Ovary (tissue), 9 donors: ENCODE results near the gene IGDCC3. TPM values are rescaled to one million over a fixed set of nuclear protein-coding genes. Genes with fewer than 3 reads are reported as not detected.
"Not testable (repeated sequence)": the region's sequence is repeated elsewhere in the genome, so short reads cannot be mapped to it uniquely, and the experiment has no call there.

Experiments
- DNase-seq, 5 donors: peaks; one replicate each; pipeline ENCODE4 v3.0.0-alpha.2; 2019 to 2020
- H3K27ac ChIP-seq, 2 donors: fragments of 200-600 bp; one replicate each; pipeline versions ENCODE4 v1.5.1 to v1.8.0; 2019 to 2022
- H3K27me3 ChIP-seq: fragments of 200-600 bp; one replicate; pipeline ENCODE4 v1.8.0; 2022
- H3K36me3 ChIP-seq: fragments of 200-600 bp; sonication (generic); one replicate; pipeline ENCODE4 v1.5.1; 2019
- H3K4me1 ChIP-seq: one replicate; pipeline ENCODE4 v1.8.1; 2013; ENCODE audit warnings: mild to moderate bottlenecking, moderate library complexity; ENCODE audit not compliant: insufficient read depth
- H3K4me3 ChIP-seq: fragments of 200-600 bp; sonication (generic); one replicate; pipeline ENCODE4 v1.5.1; 2017
- H3K9me3 ChIP-seq, 2 donors: fragments of 200-600 bp in 1 of 2; sonication (generic) in 1 of 2; one replicate each; pipeline versions ENCODE4 v1.5.1 to v1.8.1; 2013 to 2019; ENCODE audit warnings: mild to moderate bottlenecking in 1 of 2, moderate library complexity in 1 of 2
- EP300 ChIP-seq: sonication (generic); formaldehyde crosslinking; IDR thresholded peaks from one replicate; pipeline ENCODE4 v1.6.1; 2017; ENCODE audit warnings: antibody characterized with exemption
- POLR2A ChIP-seq: fragments of 450-650 bp; IDR thresholded peaks from one replicate; pipeline ENCODE4 v1.6.1; 2017; ENCODE audit warnings: antibody characterized with exemption, mild to moderate bottlenecking, moderate library complexity
- WGBS, 3 donors: extraction: QIAGEN DNeasy Blood & Tissue Kit in 1 of 3; methylation state at CpG; one replicate each; pipeline versions ENCODE4 v1.1.5 to v1.1.7; 2013 to 2017; 5-methylcytosine and 5-hydroxymethylcytosine counted together
- intact Hi-C, 4 donors: fragments of 100-400 bp; cut with DNase I; formaldehyde crosslinking; loops; one replicate each; pipeline versions ENCODE4 v1.11.0 to v1.15.1; 2022 to 2023
- polyA plus RNA-seq, 2 donors: library from polyadenylated mRNA; stranded (reverse); fragments of 200-250 nt in 1 of 2; fragments of 350-450 nt in 1 of 2; fragmentation: Illumina TruSeq in 1 of 2; extraction: RNeasy Lipid Tissue Mini Kit (QIAGEN cat#74804) in 1 of 2; gene quantifications; one replicate each; pipeline ENCODE4 v1.2.3, GENCODE V29; 2013 to 2014
- total RNA-seq, 7 donors: library from RNA; depleted of rRNA in 2 of 7; stranded (reverse); fragments of >200 nt in 2 of 7; fragmentation: NEBNext Ultra II Directional in 3 of 7; extraction: Animal tissue kit (Norgen Biotek cat#: 25700) in 3 of 7; gene quantifications; one replicate each; pipeline versions ENCODE4 v1.1.0 to v1.2.4, GENCODE V29; 2016 to 2023
- TF ChIP-seq, protein P1 (sequence below), 3 donors: fragments of 450-650 bp in 2 of 3; fragments of 200-600 bp in 1 of 3; IDR thresholded peaks; one replicate each; pipeline versions ENCODE4 v1.5.1 to v1.8.0; 2016 to 2022; ENCODE audit warnings: antibody characterized with exemption in 3 of 3, mild to moderate bottlenecking in 1 of 3
- donor health status: DM: no; HTN: no; CAD: no; lungs with moderate emphysema.
- donor health status: DM: no; HTN: no; CAD: no.
- donor health status: Bipolar disorder and iron deficiency.
- donor health status: DM: yes; HTN: yes; CAD: no.
- donor health status: DM: no; HTN: no; CAD: no.
- donor health status: DM: yes; HTN: yes; CAD: no.

The IGDCC3 gene
- total and polyA plus RNA-seq, 9 donors = 0.11 to 1.8 (median 0.74) TPM

DNA sequence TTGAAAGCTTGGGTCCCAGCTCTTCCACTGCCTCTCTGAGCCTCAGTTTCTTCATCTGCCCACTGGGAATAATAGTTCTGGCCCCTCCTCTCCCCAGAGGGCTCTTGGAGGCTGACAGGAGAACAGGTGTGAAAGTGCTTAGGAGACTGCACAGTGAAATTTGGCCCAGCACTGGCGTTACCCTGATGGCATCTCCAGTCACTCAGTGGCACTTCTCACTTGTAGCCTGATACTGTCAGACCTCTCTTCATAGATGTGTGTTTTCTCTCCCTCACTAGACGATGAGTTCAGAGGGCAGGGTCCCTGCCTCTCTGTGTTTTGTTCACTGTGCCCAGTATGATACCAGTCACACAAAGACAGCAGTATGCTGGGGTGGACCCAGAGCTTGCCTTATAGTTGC, 22.2 kb upstream of the IGDCC3 start:
- Histone ChIP-seq H3K36me3 (no peaks in the 10 kb centered on the region), H3K27ac (peak overlapping the region in 1 of 2 donors; percentile 82), H3K27me3 (no peaks in the 10 kb centered on the region), H3K4me3 (no peak overlapping the region), H3K4me1 (peaks cover 7% of the 10 kb centered on the region), H3K9me3 (no peaks in the 10 kb centered on the region)
- no peak for DNase-seq
- TF ChIP-seq, protein P1, sequence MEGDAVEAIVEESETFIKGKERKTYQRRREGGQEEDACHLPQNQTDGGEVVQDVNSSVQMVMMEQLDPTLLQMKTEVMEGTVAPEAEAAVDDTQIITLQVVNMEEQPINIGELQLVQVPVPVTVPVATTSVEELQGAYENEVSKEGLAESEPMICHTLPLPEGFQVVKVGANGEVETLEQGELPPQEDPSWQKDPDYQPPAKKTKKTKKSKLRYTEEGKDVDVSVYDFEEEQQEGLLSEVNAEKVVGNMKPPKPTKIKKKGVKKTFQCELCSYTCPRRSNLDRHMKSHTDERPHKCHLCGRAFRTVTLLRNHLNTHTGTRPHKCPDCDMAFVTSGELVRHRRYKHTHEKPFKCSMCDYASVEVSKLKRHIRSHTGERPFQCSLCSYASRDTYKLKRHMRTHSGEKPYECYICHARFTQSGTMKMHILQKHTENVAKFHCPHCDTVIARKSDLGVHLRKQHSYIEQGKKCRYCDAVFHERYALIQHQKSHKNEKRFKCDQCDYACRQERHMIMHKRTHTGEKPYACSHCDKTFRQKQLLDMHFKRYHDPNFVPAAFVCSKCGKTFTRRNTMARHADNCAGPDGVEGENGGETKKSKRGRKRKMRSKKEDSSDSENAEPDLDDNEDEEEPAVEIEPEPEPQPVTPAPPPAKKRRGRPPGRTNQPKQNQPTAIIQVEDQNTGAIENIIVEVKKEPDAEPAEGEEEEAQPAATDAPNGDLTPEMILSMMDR (IDR thresholded peaks at IDR 0.05) = no peak
- TF ChIP-seq POLR2A (no peak), EP300 (no peak)
- WGBS, 3 donors = 86 to 93% (median 89%) methylated on average over 2 of the region's 2 CpGs
- intact Hi-C loops = no loop called here

- Histone ChIP-seq H3K27ac (no peak overlapping the region), H3K4me1 (peaks cover 5% of the 10 kb centered on the region), H3K36me3 (no peaks in the 10 kb centered on the region), H3K27me3 (no peaks in the 10 kb centered on the region), H3K9me3 (no peaks in the 10 kb centered on the region), H3K4me3 (no peak overlapping the region)
- WGBS, 3 donors = 85 to 89% (median 86%) methylated on average over 11 of the region's 11 CpGs
- intact Hi-C loops = no loop called here
- no peak for DNase-seq
- no peak for TF ChIP-seq POLR2A
- TF ChIP-seq EP300 = no peak
- TF ChIP-seq, protein P1 (IDR thresholded peaks at IDR 0.05) = no peak
Observed at GRCh38 chr15:65399001-65399706, 21.4 kb upstream of the IGDCC3 start.

GRCh38 chr15:65398486-65398885, 20.7 kb upstream of the IGDCC3 start:
- H3K9me3 ChIP-seq, H3K36me3 ChIP-seq, H3K4me3 ChIP-seq, DNase-seq, H3K4me1 ChIP-seq, H3K27ac ChIP-seq, H3K27me3 ChIP-seq, intact Hi-C loops: not testable (repeated sequence)
- 90 to 93% (median 92%) methylated on average over 16 of the region's 16 CpGs for WGBS, 3 donors

GRCh38 chr15:65396965-65397317, 19.1 kb upstream of the IGDCC3 start:
- Histone ChIP-seq H3K27me3 (no peaks in the 10 kb centered on the region), H3K4me1 (peaks cover 2% of the 10 kb centered on the region), H3K36me3 (no peaks in the 10 kb centered on the region), H3K9me3 (no peaks in the 10 kb centered on the region), H3K4me3 (no peak overlapping the region), H3K27ac (no peak overlapping the region)
- intact Hi-C loops = no loop called here
- WGBS, 3 donors = 75 to 79% (median 79%) methylated on average over 10 of the region's 10 CpGs
- no peak for TF ChIP-seq POLR2A
- TF ChIP-seq, protein P1 (IDR thresholded peaks at IDR 0.05) = no peak
- no peak for TF ChIP-seq EP300
- no peak for DNase-seq

GRCh38 chr15:65396283-65396964, 18.6 kb upstream of the IGDCC3 start:
- Histone ChIP-seq H3K4me3 (no peak overlapping the region), H3K4me1 (peaks cover 2% of the 10 kb centered on the region), H3K27me3 (no peaks in the 10 kb centered on the region), H3K9me3 (no peaks in the 10 kb centered on the region), H3K36me3 (no peaks in the 10 kb centered on the region), H3K27ac (no peak overlapping the region)
- TF ChIP-seq POLR2A (no peak), EP300 (no peak)
- TF ChIP-seq, protein P1 (IDR thresholded peaks at IDR 0.05) = no peak
- WGBS, 3 donors = 82 to 89% (median 87%) methylated on average over 34 of the region's 34 CpGs
- DNase-seq = no peak
- intact Hi-C loops = no loop called here
